Pancreas (tissue), 10 donors: ENCODE data around the gene GMDS. TPM values are rescaled to one million over a fixed set of nuclear protein-coding genes. Genes with fewer than 3 reads are reported as not detected.
A peak's percentile ranks its signal among the peaks of the same experiment; 100 is the strongest.
"Not testable (repeated sequence)": the region's sequence is repeated elsewhere in the genome, so short reads cannot be mapped to it uniquely, and the experiment has no call there.

ENCODE experiments used
- ATAC-seq, 4 donors: fragments of 200-7000 bp; cut with Tn5 transposase; one replicate each; pipeline versions ENCODE4 v1.8.0 to v1.9.1; 2020; ENCODE audit warnings: mild to moderate bottlenecking in 4 of 4, moderate library complexity in 4 of 4
- DNase-seq, 6 donors: peaks; one replicate each; pipeline ENCODE4 v3.0.0-alpha.2; 2020
- FAIRE-seq: peaks from 2 replicates; lab custom pipeline; 2012; peaks lifted over from hg19 to GRCh38; lab: Jason Lieb, UNC
- H3K27ac ChIP-seq, 4 donors: fragments of 200-600 bp; sonication (generic); 1 replicate in 3 of 4; 2 replicates in 1 of 4; pipeline versions ENCODE4 v1.5.0 to v1.8.0; 2020
- H3K27me3 ChIP-seq, 4 donors: fragments of 200-600 bp; one replicate each; pipeline ENCODE4 v1.8.0; 2021
- H3K36me3 ChIP-seq, 3 donors: fragments of 200-600 bp; sonication (generic) in 1 of 3; one replicate each; pipeline versions ENCODE4 v1.5.0 to v1.8.0; 2020 to 2021
- H3K4me1 ChIP-seq, 3 donors: fragments of 200-600 bp; one replicate each; pipeline ENCODE4 v1.8.0; 2021
- H3K4me3 ChIP-seq, 4 donors: fragments of 200-600 bp; sonication (generic) in 2 of 4; one replicate each; pipeline versions ENCODE4 v1.5.0 to v1.8.0; 2020 to 2021
- H3K9me3 ChIP-seq, 4 donors: fragments of 200-600 bp; one replicate each; pipeline ENCODE4 v1.8.0; 2021
- WGBS, 2 donors: extraction: QIAGEN DNeasy Blood & Tissue Kit; methylation state at CpG; one replicate each; pipeline ENCODE4 v1.1.7; 2013; 5-methylcytosine and 5-hydroxymethylcytosine counted together
- intact Hi-C, 3 donors: fragments of 100-400 bp; cut with DNase I; formaldehyde crosslinking; loops; one replicate each; pipeline versions ENCODE4 v1.11.1 to v1.14.2; 2022
- polyA plus RNA-seq, 2 donors: library from polyadenylated mRNA; stranded (reverse); fragments of 200-250 nt; gene quantifications; one replicate each; pipeline ENCODE4 v1.2.3, GENCODE V29; 2013
- total RNA-seq, 6 donors: library from RNA; stranded (reverse); fragmentation: NEBNext Ultra II Directional in 4 of 6; extraction: Animal tissue kit (Norgen Biotek cat#: 25700) in 4 of 6; gene quantifications; one replicate each; pipeline versions ENCODE4 v1.2.1 to v1.2.4, GENCODE V29; 2021 to 2023
- TF ChIP-seq, protein P1 (sequence below), 4 donors: fragments of 200-600 bp; sonication (generic) in 3 of 4; IDR thresholded peaks; one replicate each; pipeline versions ENCODE4 v1.5.0 to v1.8.0; 2021; ENCODE audit warnings: antibody characterized with exemption in 4 of 4
- donor health status: healthy with polysubstance abuse.
- donor health status: DM: no; HTN: no; CAD: no; lungs with moderate emphysema.
- donor health status: DM: no; HTN: no; CAD: no.
- donor health status: control.
- donor health status: control.
- donor health status: Bipolar disorder and iron deficiency.
- donor health status: DM: yes; HTN: yes; CAD: no.
- donor health status: DM: no; HTN: no; CAD: no.
- donor health status: DM: no; HTN: no; CAD: no.
- donor health status: DM: yes; HTN: yes; CAD: no.

GMDS gene
- total and polyA plus RNA-seq, 8 donors: 7.6 to 40.8 (median 26.5) TPM

DNA sequence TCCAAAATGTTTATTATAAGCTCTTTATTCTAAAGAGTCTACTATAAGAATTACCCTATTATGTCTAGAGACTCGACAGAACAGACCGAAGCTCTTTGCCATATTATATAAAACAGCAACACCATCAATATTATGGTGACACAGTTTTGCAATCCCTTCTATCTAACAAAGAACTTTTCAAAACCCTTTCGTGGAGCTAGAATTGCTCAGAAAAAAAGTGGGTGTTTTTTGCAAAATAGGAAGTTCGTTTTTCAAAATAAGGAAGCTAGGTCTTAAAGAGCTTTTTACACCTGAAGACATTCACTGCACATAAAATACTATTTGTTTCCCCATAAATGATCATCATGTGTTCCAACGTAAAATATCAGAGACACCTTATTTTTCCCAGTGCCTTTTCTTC is 395.7 kb downstream of the GMDS start:
- H3K4me3 ChIP-seq: no peak overlapping the region
- TF ChIP-seq, protein P1, sequence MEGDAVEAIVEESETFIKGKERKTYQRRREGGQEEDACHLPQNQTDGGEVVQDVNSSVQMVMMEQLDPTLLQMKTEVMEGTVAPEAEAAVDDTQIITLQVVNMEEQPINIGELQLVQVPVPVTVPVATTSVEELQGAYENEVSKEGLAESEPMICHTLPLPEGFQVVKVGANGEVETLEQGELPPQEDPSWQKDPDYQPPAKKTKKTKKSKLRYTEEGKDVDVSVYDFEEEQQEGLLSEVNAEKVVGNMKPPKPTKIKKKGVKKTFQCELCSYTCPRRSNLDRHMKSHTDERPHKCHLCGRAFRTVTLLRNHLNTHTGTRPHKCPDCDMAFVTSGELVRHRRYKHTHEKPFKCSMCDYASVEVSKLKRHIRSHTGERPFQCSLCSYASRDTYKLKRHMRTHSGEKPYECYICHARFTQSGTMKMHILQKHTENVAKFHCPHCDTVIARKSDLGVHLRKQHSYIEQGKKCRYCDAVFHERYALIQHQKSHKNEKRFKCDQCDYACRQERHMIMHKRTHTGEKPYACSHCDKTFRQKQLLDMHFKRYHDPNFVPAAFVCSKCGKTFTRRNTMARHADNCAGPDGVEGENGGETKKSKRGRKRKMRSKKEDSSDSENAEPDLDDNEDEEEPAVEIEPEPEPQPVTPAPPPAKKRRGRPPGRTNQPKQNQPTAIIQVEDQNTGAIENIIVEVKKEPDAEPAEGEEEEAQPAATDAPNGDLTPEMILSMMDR (IDR thresholded peaks at IDR 0.05): no peak
- peaks cover 0 to 14% (median 13%) of the 10 kb centered on the region in 3 donors for H3K4me1 ChIP-seq
- H3K9me3 ChIP-seq: no peaks in the 10 kb centered on the region
- FAIRE-seq (no peak), DNase-seq (no peak), ATAC-seq (no peak)
- no peaks in the 10 kb centered on the region for H3K36me3 ChIP-seq
- intact Hi-C loops: no loop called here
- H3K27me3 ChIP-seq: no peaks in the 10 kb centered on the region
- 30 to 36% methylated on average over 5 of the region's 5 CpGs for WGBS, 2 donors
- peak overlapping the region in 2 of 4 donors; percentile 15 to 56 for H3K27ac ChIP-seq

DNA sequence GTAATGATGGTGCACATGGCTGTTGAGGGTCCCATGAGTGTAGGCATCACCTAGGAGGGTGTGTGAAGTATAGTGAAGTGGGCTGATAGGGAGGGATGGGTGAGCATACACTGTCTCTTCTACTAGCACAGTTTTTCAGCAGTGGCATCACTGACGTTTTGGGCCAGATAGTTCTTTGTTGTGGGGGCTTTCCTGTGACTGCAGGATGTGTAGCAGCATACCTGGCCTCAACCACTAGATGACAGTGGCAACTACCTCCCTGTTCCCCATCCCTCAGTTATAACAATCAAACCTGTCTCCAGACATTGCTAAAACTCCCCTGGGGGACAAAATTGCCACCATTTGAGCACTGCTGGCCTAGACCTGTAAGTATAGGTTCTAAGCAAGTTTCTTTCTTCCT is 396.7 kb downstream of the GMDS start:
- Histone ChIP-seq H3K9me3 (no peaks in the 10 kb centered on the region), H3K27me3 (no peaks in the 10 kb centered on the region), H3K36me3 (no peaks in the 10 kb centered on the region), H3K4me1 (peaks cover 0 to 14% (median 13%) of the 10 kb centered on the region in 3 donors), H3K27ac (no peak overlapping the region), H3K4me3 (no peak overlapping the region)
- 82 to 93% methylated on average over 1 of the region's 1 CpG for WGBS, 2 donors
- DNase-seq (no peak), FAIRE-seq (no peak), ATAC-seq (no peak)
- TF ChIP-seq, protein P1 (IDR thresholded peaks at IDR 0.05): no peak
- intact Hi-C loops: no loop called here

DNA sequence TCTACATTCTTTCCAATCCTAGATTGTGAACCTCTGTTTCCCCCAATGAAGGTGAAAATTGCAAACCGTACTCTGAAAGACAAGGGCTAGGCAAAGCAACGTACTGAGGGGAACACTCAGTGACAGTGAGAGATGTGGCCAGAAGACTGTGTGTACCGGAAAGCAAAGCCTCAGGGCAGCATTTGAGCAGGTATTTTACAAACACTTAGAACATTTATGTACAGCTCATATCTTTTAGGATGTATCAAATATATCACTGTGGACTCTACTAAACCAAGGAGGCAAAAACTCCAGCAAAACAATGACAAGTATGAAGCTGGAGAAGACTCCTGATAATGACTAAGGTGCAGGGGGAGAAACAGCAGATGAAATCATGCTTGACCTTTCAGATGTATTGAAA is 398.8 kb downstream of the GMDS start:
- WGBS, 2 donors: 94 to 95% methylated on average over 3 of the region's 3 CpGs
- H3K36me3 ChIP-seq: no peaks in the 10 kb centered on the region
- H3K27ac ChIP-seq: no peak overlapping the region
- intact Hi-C loops: no loop called here
- H3K9me3 ChIP-seq: no peaks in the 10 kb centered on the region
- ATAC-seq (no peak), FAIRE-seq (no peak), DNase-seq (no peak)
- no peak overlapping the region for H3K4me3 ChIP-seq
- TF ChIP-seq, protein P1 (IDR thresholded peaks at IDR 0.05): no peak
- H3K27me3 ChIP-seq: no peaks in the 10 kb centered on the region
- H3K4me1 ChIP-seq: peaks cover 0 to 14% (median 13%) of the 10 kb centered on the region in 3 donors

DNA sequence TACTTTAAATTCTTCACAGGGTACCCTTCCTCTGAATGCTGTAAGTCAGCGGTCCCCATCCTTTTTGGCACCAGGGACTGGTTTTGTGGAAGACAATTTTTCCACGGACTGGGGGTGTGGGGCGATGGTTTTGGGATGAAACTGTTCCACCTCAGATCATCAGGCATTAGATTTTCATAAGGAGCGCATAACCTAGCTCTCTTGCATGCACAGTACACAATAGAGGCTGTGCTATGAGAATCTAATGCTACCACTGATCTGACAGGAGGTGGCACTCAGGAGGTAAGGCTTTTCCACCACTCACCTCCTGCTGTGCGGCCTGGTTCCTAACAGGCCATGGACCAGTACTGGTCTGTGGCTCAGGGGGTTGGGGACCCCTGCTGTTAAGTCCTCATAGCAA is 399.9 kb downstream of the GMDS start:
- H3K9me3 ChIP-seq, DNase-seq, H3K4me3 ChIP-seq, H3K27ac ChIP-seq, ATAC-seq, H3K27me3 ChIP-seq, FAIRE-seq, intact Hi-C loops, H3K36me3 ChIP-seq: not testable (repeated sequence)
- 98 to 99% methylated on average over 5 of the region's 5 CpGs for WGBS, 2 donors
- peaks cover 0 to 12% (median 8%) of the 10 kb centered on the region in 3 donors for H3K4me1 ChIP-seq

DNA sequence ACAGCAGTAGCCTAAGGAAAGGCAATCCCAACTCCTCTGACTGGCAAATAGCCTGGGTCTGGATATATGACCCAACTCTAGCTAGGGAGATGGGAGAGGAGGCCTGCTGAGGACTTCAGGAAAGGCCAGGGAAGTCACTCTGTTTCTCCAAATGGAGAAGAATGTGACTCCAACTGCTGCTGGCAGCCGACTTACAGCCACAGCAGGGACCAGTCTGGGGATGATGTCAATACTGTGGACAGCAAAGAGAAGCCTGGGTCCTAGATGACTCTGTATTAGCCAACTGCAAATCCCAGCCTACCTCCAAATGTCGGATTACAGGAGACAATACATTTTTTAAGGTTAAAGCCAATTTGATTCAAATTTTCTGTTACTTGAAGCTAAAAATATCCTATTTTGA is 403.1 kb downstream of the GMDS start:
- H3K4me1 ChIP-seq: peaks cover 0 to 23% (median 16%) of the 10 kb centered on the region in 3 donors
- no peaks in the 10 kb centered on the region for H3K36me3 ChIP-seq
- H3K27ac ChIP-seq: no peak overlapping the region
- 93 to 96% methylated on average over 2 of the region's 2 CpGs for WGBS, 2 donors
- intact Hi-C loops: no loop called here
- no peaks in the 10 kb centered on the region for H3K27me3 ChIP-seq
- TF ChIP-seq, protein P1 (IDR thresholded peaks at IDR 0.05): no peak
- H3K9me3 ChIP-seq: no peaks in the 10 kb centered on the region
- no peak overlapping the region for H3K4me3 ChIP-seq
- no peak for DNase-seq
- ATAC-seq: no peak
- FAIRE-seq: no peak
